Neural progenitor cell (in vitro differentiated cells): Measurements from ENCODE around the gene SLC6A9. TPM values are rescaled to one million over a fixed set of nuclear protein-coding genes. Genes with fewer than 3 reads are reported as not detected.

Experiments
- DNase-seq: peaks from one replicate; pipeline ENCODE4 v3.0.0-alpha.2; 2016; ENCODE audit warnings: low spot score
- H2AFZ ChIP-seq: fragments of 200-600 bp; sonication (generic); replicated peaks from 2 replicates; pipeline ENCODE4 v1.6.1; 2016; ENCODE audit warnings: antibody characterized with exemption
- H3F3A ChIP-seq: fragments of 200-600 bp; sonication (generic); 2 replicates; pipeline ENCODE4 v1.6.1; 2016; ENCODE audit warnings: antibody characterized with exemption, low read depth
- H3K27ac ChIP-seq: fragments of 200-600 bp; sonication (generic); 2 replicates; pipeline ENCODE4 v1.5.1; 2016; ENCODE audit warnings: mild to moderate bottlenecking
- H3K27me3 ChIP-seq: fragments of 200-600 bp; sonication (generic); 2 replicates; pipeline ENCODE4 v1.6.1; 2016; ENCODE audit warnings: mild to moderate bottlenecking, moderate library complexity
- H3K36me3 ChIP-seq: fragments of 200-600 bp; sonication (generic); 2 replicates; pipeline ENCODE4 v1.5.1; 2016
- H3K4me1 ChIP-seq: fragments of 200-600 bp; sonication (generic); 2 replicates; pipeline ENCODE4 v1.6.1; 2016; ENCODE audit warnings: mixed run types
- H3K4me2 ChIP-seq: fragments of 200-600 bp; sonication (generic); 2 replicates; pipeline ENCODE4 v1.6.1; 2016
- H3K4me3 ChIP-seq: fragments of 200-600 bp; sonication (generic); 2 replicates; pipeline ENCODE4 v1.5.1; 2016
- H3K79me2 ChIP-seq: fragments of 200-600 bp; sonication (generic); 2 replicates; pipeline ENCODE4 v1.6.1; 2016; ENCODE audit warnings: low read depth
- H3K9ac ChIP-seq: fragments of 200-600 bp; sonication (generic); 2 replicates; pipeline ENCODE4 v1.6.1; 2016
- H3K9me3 ChIP-seq: fragments of 200-600 bp; sonication (generic); 2 replicates; pipeline ENCODE4 v1.5.1; 2016; ENCODE audit warnings: low read depth
- H4K20me1 ChIP-seq: fragments of 200-600 bp; sonication (generic); 2 replicates; pipeline ENCODE4 v1.6.1; 2016; ENCODE audit warnings: low read depth
- H3K27ac Mint-ChIP-seq: 3 replicates; pipeline ENCODE4 v1.8.0; 2021; ENCODE audit warnings: mixed read lengths
- H3K27me3 Mint-ChIP-seq: 2 replicates; pipeline ENCODE4 v1.8.0; 2022; ENCODE audit warnings: low read depth, mild to moderate bottlenecking, inconsistent platforms, moderate library complexity, mixed read lengths; ENCODE audit not compliant: insufficient read depth
- H3K36me3 Mint-ChIP-seq: 3 replicates; pipeline ENCODE4 v1.8.0; 2021; ENCODE audit warnings: mixed read lengths
- H3K4me1 Mint-ChIP-seq: 3 replicates; pipeline ENCODE4 v1.8.0; 2021; ENCODE audit warnings: mixed read lengths
- H3K4me3 Mint-ChIP-seq: 3 replicates; pipeline ENCODE4 v1.8.0; 2021; ENCODE audit warnings: mild to moderate bottlenecking, moderate library complexity, mixed read lengths
- H3K9me3 Mint-ChIP-seq: 3 replicates; pipeline ENCODE4 v1.8.0; 2020; ENCODE audit warnings: mixed read lengths
- EZH2 ChIP-seq: fragments of 200-600 bp; sonication (generic); IDR thresholded peaks from 2 replicates; pipeline ENCODE4 v1.6.1; 2017; ENCODE audit warnings: antibody characterized with exemption, mild to moderate bottlenecking, moderate library complexity
- EZH2phosphoT487 ChIP-seq: fragments of 200-600 bp; sonication (generic); IDR thresholded peaks from 2 replicates; pipeline ENCODE4 v1.6.1; 2017; ENCODE audit warnings: antibody characterized with exemption
- total RNA-seq: library from RNA; depleted of rRNA; stranded (reverse); fragments of >200 nt; gene quantifications from 2 replicates; pipeline ENCODE4 v1.2.3, GENCODE V29; 2015; ENCODE audit warnings: low replicate concordance
- TF ChIP-seq, protein P1 (sequence below): fragments of 200-600 bp; sonication (generic); IDR thresholded peaks from 2 replicates; pipeline ENCODE4 v1.5.1; 2017; ENCODE audit warnings: antibody characterized with exemption, mild to moderate bottlenecking

SLC6A9 gene
- total RNA-seq, 1 donor from 2014 or later, result 1.4 TPM

DNA sequence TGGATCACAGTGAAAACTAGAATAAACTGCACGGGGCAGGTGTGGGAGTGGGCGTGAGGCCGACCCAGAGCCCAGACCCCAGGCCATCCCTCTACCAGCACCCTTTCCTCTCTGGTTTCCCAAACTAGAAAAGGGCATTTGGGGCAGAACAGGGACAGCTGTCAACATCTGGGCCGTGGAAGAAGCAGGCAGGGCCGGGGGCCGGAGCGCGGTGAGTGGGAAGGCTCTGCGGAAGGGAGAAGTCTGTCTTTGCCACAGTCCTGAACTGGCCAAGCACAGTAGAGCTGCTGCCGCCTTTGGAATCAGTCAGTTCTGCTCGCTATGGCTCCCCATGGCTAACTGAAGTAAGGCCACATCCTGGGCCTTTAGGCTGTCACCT lies 33.3 kb downstream of the SLC6A9 start:
- no peaks in the 10 kb centered on the region for H3K27me3 ChIP-seq
- no peak overlapping the region for H2AFZ ChIP-seq
- TF ChIP-seq, protein P1, sequence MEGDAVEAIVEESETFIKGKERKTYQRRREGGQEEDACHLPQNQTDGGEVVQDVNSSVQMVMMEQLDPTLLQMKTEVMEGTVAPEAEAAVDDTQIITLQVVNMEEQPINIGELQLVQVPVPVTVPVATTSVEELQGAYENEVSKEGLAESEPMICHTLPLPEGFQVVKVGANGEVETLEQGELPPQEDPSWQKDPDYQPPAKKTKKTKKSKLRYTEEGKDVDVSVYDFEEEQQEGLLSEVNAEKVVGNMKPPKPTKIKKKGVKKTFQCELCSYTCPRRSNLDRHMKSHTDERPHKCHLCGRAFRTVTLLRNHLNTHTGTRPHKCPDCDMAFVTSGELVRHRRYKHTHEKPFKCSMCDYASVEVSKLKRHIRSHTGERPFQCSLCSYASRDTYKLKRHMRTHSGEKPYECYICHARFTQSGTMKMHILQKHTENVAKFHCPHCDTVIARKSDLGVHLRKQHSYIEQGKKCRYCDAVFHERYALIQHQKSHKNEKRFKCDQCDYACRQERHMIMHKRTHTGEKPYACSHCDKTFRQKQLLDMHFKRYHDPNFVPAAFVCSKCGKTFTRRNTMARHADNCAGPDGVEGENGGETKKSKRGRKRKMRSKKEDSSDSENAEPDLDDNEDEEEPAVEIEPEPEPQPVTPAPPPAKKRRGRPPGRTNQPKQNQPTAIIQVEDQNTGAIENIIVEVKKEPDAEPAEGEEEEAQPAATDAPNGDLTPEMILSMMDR, result no peak
- no peaks in the 10 kb centered on the region for H3K79me2 ChIP-seq
- H3K9ac ChIP-seq, result no peak overlapping the region
- no peak overlapping the region for H3K4me3 ChIP-seq
- no peaks in the 10 kb centered on the region for H3K9me3 Mint-ChIP-seq
- no peaks in the 10 kb centered on the region for H3K9me3 ChIP-seq
- H4K20me1 ChIP-seq, result peaks cover 21% of the 10 kb centered on the region
- H3K27me3 Mint-ChIP-seq, result peaks cover 6% of the 10 kb centered on the region
- no peak overlapping the region for H3K27ac Mint-ChIP-seq
- no peak overlapping the region for H3K27ac ChIP-seq
- peaks cover 42% of the 10 kb centered on the region for H3K4me1 Mint-ChIP-seq
- peaks cover 10% of the 10 kb centered on the region for H3K4me1 ChIP-seq
- H3K36me3 ChIP-seq, result no peaks in the 10 kb centered on the region
- H3K36me3 Mint-ChIP-seq, result peaks cover 3% of the 10 kb centered on the region
- DNase-seq, result no peak
- peak overlapping the region; percentile 27 for H3K4me3 Mint-ChIP-seq
- peaks cover 8% of the 10 kb centered on the region for H3F3A ChIP-seq
- H3K4me2 ChIP-seq, result no peak overlapping the region

GRCh38 chr1:43997295-43997999 lies 33.8 kb downstream of the SLC6A9 start:
- H3K4me3 ChIP-seq, result no peak overlapping the region
- H3K27ac ChIP-seq, result no peak overlapping the region
- H3F3A ChIP-seq, result peaks cover 13% of the 10 kb centered on the region
- no peaks in the 10 kb centered on the region for H3K9me3 ChIP-seq
- Mint-ChIP-seq H3K36me3 (peaks cover 3% of the 10 kb centered on the region), H3K27ac (no peak overlapping the region), H3K9me3 (no peaks in the 10 kb centered on the region), H3K27me3 (peaks cover 6% of the 10 kb centered on the region), H3K4me1 (peaks cover 42% of the 10 kb centered on the region), H3K4me3 (peak overlapping the region; percentile 27)
- no peak overlapping the region for H3K4me2 ChIP-seq
- H2AFZ ChIP-seq, result no peak overlapping the region
- H3K9ac ChIP-seq, result no peak overlapping the region
- peaks cover 10% of the 10 kb centered on the region for H3K4me1 ChIP-seq
- no peaks in the 10 kb centered on the region for H3K27me3 ChIP-seq
- DNase-seq, result no peak
- TF ChIP-seq, protein P1, result no peak
- TF ChIP-seq EZH2phosphoT487 (no peak), EZH2 (no peak)
- H4K20me1 ChIP-seq, result peaks cover 21% of the 10 kb centered on the region
- H3K36me3 ChIP-seq, result no peaks in the 10 kb centered on the region
- no peaks in the 10 kb centered on the region for H3K79me2 ChIP-seq

- no peaks in the 10 kb centered on the region for H3K9me3 ChIP-seq
- H3K4me2 ChIP-seq, result peak overlapping the region; percentile 1
- no peak overlapping the region for H3K9ac ChIP-seq
- no peak overlapping the region for H3K4me3 ChIP-seq
- Mint-ChIP-seq H3K27ac (peak overlapping the region; percentile 94), H3K4me3 (peak overlapping the region; percentile 80), H3K36me3 (no peaks in the 10 kb centered on the region), H3K4me1 (peaks cover 42% of the 10 kb centered on the region), H3K27me3 (peaks cover 6% of the 10 kb centered on the region), H3K9me3 (no peaks in the 10 kb centered on the region)
- peaks cover 10% of the 10 kb centered on the region for H3K4me1 ChIP-seq
- peaks cover 21% of the 10 kb centered on the region for H4K20me1 ChIP-seq
- TF ChIP-seq, protein P1, result no peak
- TF ChIP-seq EZH2 (no peak), EZH2phosphoT487 (no peak)
- H2AFZ ChIP-seq, result no peak overlapping the region
- H3K27me3 ChIP-seq, result no peaks in the 10 kb centered on the region
- no peaks in the 10 kb centered on the region for H3K36me3 ChIP-seq
- H3K79me2 ChIP-seq, result no peaks in the 10 kb centered on the region
- H3K27ac ChIP-seq, result no peak overlapping the region
- H3F3A ChIP-seq, result peaks cover 19% of the 10 kb centered on the region
- no peak for DNase-seq
Observed at GRCh38 chr1:43996733-43997115, 34.5 kb downstream of the SLC6A9 start.
